ENCODE data around the gene GPR153.

DNA sequence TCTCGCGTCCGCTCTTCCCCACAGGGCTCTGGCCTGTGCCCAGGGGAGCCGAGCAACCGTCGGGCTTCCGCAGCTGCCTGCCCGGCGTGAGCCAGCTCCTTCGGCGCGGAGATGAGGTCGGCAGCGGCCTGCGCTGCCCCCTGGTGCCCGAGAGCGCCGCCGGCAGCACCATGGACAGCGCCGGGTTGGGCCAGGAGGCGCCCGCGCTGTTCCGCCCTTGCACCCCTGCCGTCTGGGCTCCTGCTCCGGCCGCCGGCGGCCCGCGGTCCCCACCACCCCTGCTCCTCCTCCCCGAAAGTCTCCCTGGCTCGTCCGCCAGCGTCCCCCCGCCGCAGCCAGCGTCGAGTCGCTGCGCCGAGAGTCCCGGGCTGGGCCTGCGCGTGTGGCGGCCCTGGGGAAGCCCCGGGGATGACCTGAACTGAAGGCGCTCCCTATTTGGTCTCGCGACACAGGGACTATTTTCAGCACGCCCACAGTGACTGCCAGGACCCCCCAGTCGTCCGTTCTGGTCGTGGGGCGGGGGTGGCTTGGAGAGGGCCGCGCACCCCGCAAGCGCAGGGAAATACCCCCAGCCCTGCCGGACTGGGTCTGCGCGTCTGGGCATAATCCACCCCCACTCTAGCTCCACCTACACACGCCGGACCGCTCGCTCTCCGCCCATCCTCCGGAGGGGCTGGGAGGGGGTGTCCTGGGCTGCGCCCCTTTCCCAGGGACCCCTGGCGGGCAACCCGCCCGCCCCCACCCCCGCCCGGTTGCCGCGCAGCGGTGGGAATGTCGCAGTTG, 15.6 kb downstream of the GPR153 start:
- TF ChIP-seq, protein P1, sequence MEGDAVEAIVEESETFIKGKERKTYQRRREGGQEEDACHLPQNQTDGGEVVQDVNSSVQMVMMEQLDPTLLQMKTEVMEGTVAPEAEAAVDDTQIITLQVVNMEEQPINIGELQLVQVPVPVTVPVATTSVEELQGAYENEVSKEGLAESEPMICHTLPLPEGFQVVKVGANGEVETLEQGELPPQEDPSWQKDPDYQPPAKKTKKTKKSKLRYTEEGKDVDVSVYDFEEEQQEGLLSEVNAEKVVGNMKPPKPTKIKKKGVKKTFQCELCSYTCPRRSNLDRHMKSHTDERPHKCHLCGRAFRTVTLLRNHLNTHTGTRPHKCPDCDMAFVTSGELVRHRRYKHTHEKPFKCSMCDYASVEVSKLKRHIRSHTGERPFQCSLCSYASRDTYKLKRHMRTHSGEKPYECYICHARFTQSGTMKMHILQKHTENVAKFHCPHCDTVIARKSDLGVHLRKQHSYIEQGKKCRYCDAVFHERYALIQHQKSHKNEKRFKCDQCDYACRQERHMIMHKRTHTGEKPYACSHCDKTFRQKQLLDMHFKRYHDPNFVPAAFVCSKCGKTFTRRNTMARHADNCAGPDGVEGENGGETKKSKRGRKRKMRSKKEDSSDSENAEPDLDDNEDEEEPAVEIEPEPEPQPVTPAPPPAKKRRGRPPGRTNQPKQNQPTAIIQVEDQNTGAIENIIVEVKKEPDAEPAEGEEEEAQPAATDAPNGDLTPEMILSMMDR (IDR thresholded peaks at IDR 0.05; ENCODE audit: low read depth, low read length): peak; percentile 52
- TF ChIP-seq EZH2phosphoT487 (IDR thresholded peaks at IDR 0.05; ENCODE audit: low read depth): no peak

Data from OCI-LY3 (cell line).